ENCODE results near the gene HDLBP.

- TF ChIP-seq CTCF (conservative IDR thresholded peaks at IDR 0.05; ENCODE audit: low read length) (no peak), EZH2phosphoT487 (IDR thresholded peaks at IDR 0.05; ENCODE audit: borderline replicate concordance, low read depth, low read length) (no peak)
These were observed 9.8 kb upstream of the HDLBP start for GRCh38 chr2:241325257-241325656.
